ENCODE measurements around the gene POLR1B.
A peak's percentile ranks its signal among the peaks of the same experiment; 100 is the strongest.

Gene POLR1B

DNA sequence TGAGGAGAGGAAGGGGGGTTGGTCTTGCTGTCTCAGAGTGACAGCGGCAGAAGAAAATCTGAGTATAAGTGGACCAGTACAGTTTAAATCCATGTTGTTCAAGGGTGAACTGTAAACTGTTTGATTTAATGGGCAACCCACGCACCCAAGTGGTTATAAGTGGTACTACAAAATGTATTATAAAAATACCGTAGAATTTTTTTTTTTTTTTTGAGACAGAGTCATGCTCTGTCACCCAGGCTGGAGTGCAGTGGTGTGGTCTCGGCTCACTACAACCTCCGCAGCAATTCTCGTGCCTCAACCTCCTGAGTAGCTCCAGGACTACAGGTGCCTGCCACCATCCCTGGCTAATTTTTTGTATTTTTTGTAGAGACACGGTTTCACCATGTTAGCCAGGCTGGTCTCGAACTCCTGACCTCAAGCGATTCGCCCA is 40.1 kb downstream of the POLR1B start:
- no peaks in the 10 kb centered on the region for H3K27me3 ChIP-seq (ENCODE audit: insufficient read depth, low read depth, severe bottlenecking)
- H3K4me3 ChIP-seq (ENCODE audit: low read depth, low read length): no peak overlapping the region
- TF ChIP-seq, protein P1, sequence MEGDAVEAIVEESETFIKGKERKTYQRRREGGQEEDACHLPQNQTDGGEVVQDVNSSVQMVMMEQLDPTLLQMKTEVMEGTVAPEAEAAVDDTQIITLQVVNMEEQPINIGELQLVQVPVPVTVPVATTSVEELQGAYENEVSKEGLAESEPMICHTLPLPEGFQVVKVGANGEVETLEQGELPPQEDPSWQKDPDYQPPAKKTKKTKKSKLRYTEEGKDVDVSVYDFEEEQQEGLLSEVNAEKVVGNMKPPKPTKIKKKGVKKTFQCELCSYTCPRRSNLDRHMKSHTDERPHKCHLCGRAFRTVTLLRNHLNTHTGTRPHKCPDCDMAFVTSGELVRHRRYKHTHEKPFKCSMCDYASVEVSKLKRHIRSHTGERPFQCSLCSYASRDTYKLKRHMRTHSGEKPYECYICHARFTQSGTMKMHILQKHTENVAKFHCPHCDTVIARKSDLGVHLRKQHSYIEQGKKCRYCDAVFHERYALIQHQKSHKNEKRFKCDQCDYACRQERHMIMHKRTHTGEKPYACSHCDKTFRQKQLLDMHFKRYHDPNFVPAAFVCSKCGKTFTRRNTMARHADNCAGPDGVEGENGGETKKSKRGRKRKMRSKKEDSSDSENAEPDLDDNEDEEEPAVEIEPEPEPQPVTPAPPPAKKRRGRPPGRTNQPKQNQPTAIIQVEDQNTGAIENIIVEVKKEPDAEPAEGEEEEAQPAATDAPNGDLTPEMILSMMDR (IDR thresholded peaks at IDR 0.05; ENCODE audit: low read depth, low read length): 0 out of 2 replicates have a peak, but pooled peaks have one; percentile 10
- H3K36me3 ChIP-seq: no peaks in the 10 kb centered on the region
- DNase-seq: peak; percentile 16
- H3K27ac ChIP-seq: no peak overlapping the region
- H3K9me3 ChIP-seq (ENCODE audit: severe bottlenecking): no peaks in the 10 kb centered on the region

DNA sequence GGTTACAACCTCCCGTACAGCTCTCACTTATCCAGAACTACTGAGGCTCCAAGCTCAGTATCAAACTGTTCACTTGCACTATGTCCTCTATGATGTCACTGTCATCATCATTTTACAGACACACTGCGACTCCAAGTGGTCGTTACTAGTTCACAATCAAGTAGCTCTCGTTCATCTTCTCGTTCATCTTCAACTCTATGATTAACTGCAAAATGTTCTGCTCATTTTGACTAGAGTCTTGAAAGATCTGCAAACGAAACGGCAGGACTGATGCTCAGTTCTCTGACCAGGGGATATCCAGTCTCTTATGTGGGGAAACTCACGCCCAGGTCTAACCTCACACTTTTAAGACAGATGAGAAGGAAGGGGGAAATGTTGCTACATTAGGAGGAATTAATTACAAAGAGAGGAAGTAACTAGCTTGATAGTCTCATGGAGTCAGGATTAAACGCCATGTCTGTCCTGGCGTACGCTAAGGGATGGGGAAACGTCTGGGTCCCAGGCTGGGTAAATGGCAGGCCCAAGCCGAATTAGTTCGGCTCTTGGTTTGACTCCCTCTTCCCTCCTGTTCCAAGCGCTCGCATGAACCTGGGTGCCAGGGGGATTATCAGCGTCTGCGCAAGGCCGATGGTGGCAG is 41.4 kb downstream of the POLR1B start:
- H3K27ac ChIP-seq: peak overlapping the region; percentile 91
- H3K4me3 ChIP-seq (ENCODE audit: low read depth, low read length): peak overlapping the region; percentile 82
- no peaks in the 10 kb centered on the region for H3K27me3 ChIP-seq (ENCODE audit: insufficient read depth, low read depth, severe bottlenecking)
- no peaks in the 10 kb centered on the region for H3K36me3 ChIP-seq
- no peaks in the 10 kb centered on the region for H3K9me3 ChIP-seq (ENCODE audit: severe bottlenecking)
- DNase-seq: no peak
- TF ChIP-seq, protein P1 (IDR thresholded peaks at IDR 0.05; ENCODE audit: low read depth, low read length): peak; percentile 36; the same call in 1 of the 2 replicates

DNA sequence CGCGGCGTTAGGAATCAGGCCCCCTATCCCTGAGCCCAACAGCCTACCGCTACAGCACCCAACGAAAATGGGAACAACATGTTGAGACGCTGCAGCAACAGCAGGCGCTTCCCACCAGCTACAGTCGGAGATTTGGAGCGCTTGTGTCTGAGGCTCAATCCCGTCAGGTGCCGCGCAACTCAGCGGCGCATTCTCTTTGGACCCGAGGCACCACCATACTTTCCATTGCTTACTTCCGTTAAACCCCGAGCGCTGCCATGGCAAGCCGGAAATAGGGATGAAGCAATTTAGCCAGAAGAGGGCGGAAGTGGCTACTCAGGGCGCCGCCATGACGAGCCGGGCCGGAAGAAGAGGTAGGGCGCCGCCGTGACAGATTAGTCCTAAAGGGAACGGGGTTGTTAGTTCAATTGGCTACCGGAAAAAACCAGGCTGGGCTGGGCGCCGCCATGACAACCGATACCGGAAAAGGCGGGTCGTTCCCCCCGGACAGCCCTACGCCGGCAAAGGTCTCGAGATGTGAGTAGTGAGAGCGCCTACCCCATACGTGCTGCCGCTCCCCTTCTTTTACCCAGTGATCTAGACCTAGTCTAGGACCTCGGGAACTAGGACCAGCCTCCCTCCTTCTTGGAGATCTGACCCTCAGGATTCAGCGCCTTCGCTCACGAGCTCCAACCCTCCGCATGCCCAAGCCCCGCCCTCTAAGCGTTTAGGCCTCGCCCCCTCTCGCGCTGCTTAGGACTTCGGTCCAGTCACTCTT is 42.0 kb downstream of the POLR1B start, which contains the start of gene CHCHD5:
CHCHD5 (plus strand) TSS at position 476 of the 757 bp plus-strand sequence; CDS start at position 515, 39 bp downstream.
- TF ChIP-seq, protein P1 (IDR thresholded peaks at IDR 0.05; ENCODE audit: low read depth, low read length): 0 out of 2 replicates have a peak, but pooled peaks have one; percentile 0

DNA sequence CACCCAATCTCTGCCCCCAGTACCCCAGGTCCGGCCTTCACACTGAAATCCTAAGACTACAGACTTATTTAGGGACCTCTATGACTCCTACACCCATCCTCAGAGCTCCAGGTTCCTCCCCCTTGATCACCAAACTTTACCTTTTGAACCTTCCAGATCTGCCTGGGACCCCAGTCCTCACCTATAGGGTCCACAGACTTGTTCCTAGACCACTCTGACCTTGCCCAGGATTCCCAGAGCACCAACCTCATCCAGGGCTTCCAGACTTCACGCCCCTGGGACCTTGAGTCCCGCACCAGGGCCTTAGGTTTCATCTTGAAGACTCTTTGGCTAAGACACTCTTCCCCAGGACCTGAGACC is 42.6 kb downstream of the POLR1B start:
- Histone ChIP-seq H3K36me3 (peaks cover 4% of the 10 kb centered on the region; the same call in 1 of the 2 replicates), H3K9me3 (ENCODE audit: severe bottlenecking) (no peaks in the 10 kb centered on the region), H3K4me3 (ENCODE audit: low read depth, low read length) (peak overlapping the region; percentile 82), H3K27me3 (ENCODE audit: insufficient read depth, low read depth, severe bottlenecking) (no peaks in the 10 kb centered on the region), H3K27ac (peak overlapping the region; percentile 91)
- no peak for DNase-seq
- TF ChIP-seq, protein P1 (IDR thresholded peaks at IDR 0.05; ENCODE audit: low read depth, low read length): no peak

More for the DNA sequence above, 42.0 kb downstream of the POLR1B start, which contains the start of gene CHCHD5:
- Histone ChIP-seq H3K27ac (peak within 1 kb of the TSS; percentile 91), H3K4me3 (ENCODE audit: low read depth, low read length) (peak within 1 kb of the TSS; percentile 82), H3K27me3 (ENCODE audit: insufficient read depth, low read depth, severe bottlenecking) (no peaks in the 10 kb centered on the region), H3K9me3 (ENCODE audit: severe bottlenecking) (no peaks in the 10 kb centered on the region), H3K36me3 (no peaks in the 10 kb centered on the region)
- DNase-seq: peak; percentile 96

DNA sequence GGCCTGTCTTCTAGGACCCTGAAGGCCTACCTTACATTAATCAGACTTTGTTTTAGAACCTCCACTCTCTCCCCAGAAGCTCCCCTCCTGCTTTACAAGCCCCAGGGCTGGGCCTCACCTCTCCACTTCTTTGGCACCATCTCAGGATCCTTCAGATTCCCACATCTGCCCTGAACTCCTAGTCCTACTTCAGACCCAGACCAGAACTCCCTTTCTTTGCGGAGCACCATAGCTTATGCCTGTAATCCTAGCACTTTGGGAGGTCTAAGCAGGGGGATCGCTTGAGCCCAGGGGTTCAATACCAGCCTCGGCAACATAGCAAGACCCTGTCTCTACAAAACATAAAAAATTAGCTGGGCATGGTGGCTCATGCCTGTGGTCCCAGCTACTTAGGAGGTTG is 43.1 kb downstream of the POLR1B start:
- H3K4me3 ChIP-seq (ENCODE audit: low read depth, low read length): peak overlapping the region; percentile 82

More for the DNA sequence above, 43.1 kb downstream of the POLR1B start:
- TF ChIP-seq, protein P1 (IDR thresholded peaks at IDR 0.05; ENCODE audit: low read depth, low read length): no peak
- H3K9me3 ChIP-seq (ENCODE audit: severe bottlenecking): no peaks in the 10 kb centered on the region
- peak overlapping the region; percentile 91 for H3K27ac ChIP-seq
- no peak for DNase-seq
- H3K27me3 ChIP-seq (ENCODE audit: insufficient read depth, low read depth, severe bottlenecking): no peaks in the 10 kb centered on the region
- H3K36me3 ChIP-seq: peaks cover 4% of the 10 kb centered on the region; the same call in 1 of the 2 replicates

All from WERI-Rb-1 (cell line).